GM18909 (cell line): ENCODE measurements around the gene IRF4.

Experiments used
- ATAC-seq: cut with Tn5 transposase; IDR thresholded peaks from one replicate; pipeline ENCODE4 v1.9.1; 2021; ENCODE audit warnings: mild to moderate bottlenecking; ENCODE audit not compliant: unreplicated experiment, poor library complexity

The IRF4 gene

DNA sequence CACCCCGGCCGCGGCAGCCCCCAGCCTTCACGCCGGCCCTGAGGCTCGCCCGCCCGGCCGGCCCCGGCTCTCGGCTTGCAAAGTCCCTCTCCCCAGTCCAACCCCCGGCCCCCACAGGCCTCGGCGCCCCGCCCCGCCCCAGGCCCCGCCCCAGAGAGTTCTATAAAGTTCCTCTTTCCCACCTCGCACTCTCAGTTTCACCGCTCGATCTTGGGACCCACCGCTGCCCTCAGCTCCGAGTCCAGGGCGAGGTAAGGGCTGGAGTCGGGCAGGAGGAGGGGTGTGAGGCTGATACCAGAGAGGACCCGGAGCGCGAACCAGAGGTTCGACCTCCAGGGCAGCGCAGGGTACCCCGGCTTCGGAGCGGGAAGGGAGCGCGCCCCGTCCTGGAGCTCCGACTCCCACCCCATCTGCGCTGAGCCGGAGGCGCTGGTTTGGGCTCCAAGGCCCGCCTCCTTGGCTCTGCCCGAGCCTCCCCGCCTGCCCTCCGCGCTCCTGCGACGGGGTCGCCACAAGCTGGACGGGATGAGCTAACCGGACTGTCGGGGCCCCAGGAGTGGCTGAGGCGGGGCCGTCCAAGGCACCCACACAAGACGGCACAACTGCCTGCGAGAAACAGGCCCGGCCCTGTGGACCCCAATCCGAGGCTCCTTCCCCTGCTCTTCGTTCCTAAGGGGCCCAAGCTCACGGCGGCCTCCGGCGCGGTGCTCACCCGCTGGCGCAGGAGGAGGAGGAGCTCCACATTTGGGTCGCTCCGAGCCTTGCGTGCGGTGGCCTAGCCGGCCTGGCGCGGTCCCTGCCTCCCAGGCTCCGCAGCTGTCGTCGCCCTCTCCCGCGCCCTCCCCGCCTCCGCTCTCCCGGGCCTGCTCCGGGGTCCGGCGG lies at the start of gene IRF4:
IRF4 (plus strand) TSS at position 194 of the 882 bp plus-strand sequence. CDS start 1,401 bp downstream, outside the sequence.
- ATAC-seq = peak; percentile 43

- ATAC-seq = peak; percentile 55
Observed at GRCh38 chr6:341914-342831, 49.4 kb upstream of the IRF4 start.

GRCh38 chr6:342832-343179 lies 48.7 kb upstream of the IRF4 start:
- no peak for ATAC-seq

DNA sequence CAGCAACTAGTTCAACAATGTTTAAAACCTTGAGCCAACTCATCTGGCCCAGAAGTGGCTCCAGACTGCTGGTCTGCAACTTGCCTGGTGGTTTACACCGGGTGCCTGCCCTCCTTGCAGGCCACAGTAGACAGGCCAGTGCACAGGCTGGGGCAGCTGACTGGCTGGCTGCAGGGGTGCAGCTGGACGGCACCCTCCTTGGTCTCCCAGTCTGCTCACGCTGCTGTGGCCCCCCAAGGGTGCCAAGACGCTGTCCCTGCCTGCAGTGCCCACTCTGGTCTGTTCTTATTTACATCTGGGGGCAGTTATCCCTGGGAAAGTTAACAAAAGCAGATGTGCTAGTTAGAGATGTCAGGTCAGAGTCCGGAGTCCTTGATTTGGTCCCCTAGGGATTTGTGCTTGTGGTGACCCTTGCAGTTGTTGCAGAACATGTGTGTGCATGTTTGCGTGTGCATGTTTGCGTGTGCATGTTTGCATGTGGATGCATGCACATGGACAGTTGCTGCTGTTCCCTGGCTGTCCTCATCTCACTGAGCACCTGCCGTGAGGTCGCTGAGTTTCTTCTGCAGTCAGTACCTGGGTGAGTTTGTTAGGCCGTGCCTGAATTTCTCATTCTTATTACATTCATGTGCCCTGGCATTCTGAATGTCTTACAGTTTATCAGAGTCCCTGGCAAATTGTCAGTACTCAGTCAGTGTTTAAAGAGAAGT lies 48.2 kb upstream of the IRF4 start:
- no peak for ATAC-seq

- ATAC-seq = no peak
Observed at GRCh38 chr6:343960-344815, 47.4 kb upstream of the IRF4 start.

DNA sequence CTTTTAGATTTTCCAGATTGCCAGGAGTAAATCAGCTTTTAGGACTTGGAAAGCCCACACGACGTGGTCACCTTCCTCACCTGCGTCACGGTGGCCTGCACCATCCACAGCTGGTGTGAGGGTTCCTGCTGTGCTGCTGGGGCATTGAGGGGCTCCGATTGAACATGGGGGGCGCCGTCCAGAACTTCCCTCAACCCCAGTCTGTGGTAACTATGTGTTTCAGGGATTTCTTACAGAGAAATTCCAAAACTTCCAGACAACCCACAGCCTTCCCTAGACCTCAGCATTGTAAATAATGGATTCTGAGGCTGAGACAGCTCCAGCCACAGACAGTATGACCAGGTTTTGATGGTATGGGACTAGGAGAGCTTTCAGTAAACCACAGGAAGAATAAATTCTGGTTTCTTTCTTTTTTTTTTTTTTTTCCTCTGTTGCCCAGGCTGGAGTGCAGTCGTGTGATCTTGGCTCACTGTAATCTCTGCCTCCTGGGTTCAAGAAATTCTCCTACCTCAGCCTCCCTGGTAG lies 46.7 kb upstream of the IRF4 start:
- ATAC-seq = no peak

- ATAC-seq = no peak
Observed at GRCh38 chr6:345747-346385, 45.7 kb upstream of the IRF4 start.

DNA sequence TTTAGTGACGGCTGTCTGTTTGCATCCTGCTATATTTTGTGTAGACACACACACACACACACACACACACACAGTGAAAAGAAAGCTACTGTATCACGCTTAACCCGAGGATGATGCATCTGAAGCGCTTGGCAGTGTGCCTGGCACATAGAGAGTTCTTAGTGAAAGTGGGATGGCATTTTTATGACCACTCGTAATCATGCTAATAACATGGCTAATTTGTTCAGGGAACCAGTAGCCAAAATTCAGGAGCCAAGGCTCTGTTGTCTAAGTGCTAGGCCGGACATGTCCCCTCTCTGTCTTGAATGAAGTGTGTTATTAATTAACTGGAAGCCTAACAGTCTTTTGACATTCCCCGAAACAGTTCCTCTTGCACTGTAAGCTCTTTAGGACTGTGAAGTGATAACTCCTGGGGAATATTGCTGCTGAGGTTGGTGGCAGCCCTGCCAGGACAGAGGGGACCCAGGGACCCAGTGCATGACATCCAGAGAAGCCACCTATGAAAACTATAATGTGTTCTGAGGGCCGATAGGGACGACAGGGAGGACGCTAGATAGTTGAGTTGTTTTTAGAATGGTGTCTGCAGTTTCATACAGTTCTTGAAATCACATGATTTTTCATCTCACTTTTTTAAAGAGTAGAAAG lies 45.0 kb upstream of the IRF4 start:
- ATAC-seq = no peak

GRCh38 chr6:347232-347631 lies 44.3 kb upstream of the IRF4 start:
- peak; percentile 79 for ATAC-seq

DNA sequence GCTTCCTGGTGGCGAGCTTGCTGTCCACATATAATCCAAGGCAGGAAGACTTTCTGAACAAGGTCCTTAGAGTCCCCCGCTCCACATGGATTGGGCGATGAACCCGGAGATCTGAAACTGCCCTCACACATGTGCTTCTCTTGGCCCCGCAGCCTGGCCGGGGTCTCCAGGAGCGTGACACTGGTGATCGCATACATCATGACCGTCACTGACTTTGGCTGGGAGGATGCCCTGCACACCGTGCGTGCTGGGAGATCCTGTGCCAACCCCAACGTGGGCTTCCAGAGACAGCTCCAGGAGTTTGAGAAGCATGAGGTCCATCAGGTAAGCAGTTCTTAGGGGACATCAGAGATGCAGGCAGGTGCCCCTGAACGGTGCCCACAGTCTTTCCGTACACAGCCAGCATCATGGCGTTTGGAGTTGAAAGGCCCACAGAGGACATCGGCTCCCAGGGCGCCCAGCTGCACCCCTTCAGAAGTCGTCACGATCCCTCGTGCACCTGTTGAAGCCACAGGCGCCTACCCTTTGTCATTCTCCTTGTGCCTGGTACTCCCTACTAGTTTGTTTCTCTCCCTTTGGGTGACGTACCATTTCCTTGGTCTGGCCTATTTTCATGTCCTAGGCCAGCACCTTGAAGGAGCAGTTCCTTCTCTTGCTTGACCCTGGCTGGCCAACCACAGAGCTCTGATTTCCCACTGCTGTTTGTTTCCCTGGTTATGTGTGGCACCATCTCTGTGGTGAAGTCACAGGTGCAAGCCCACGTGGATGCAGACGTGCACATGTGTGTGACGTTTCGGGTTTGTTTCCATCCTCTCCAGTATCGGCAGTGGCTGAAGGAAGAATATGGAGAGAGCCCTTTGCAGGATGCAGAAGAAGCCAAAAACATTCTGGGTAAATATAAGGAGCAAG lies 43.3 kb upstream of the IRF4 start:
- ATAC-seq = no peak

GRCh38 chr6:348860-349396 lies 42.6 kb upstream of the IRF4 start:
- ATAC-seq = no peak

DNA sequence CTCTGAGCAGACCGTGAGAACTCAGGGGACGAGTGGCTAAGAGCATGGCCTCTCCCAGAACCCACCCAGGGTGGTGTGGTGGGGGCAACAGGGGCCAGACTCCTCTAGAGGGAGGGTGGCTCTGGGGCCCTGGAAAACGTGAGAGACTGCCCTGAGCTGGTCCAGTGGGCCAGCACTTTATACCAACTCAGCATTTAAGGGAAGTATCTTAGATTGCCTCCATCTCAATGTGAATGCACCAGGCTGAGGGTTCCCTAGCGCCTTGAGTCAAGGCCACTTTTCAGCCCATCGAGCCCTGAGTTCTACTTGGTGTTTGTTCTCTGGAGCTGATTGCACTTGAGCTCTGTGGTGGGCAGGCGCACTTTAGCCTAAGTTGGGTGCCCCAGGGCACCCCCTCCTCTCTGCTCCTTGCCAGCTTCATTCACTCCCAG lies 42.0 kb upstream of the IRF4 start:
- ATAC-seq = no peak

- no peak for ATAC-seq
Observed at GRCh38 chr6:350371-350770, 41.2 kb upstream of the IRF4 start.

- no peak for ATAC-seq
Observed at GRCh38 chr6:351011-351866, 40.3 kb upstream of the IRF4 start.

- no peak for ATAC-seq
Observed at GRCh38 chr6:351867-352289, 39.7 kb upstream of the IRF4 start.

- no peak for ATAC-seq
Observed at GRCh38 chr6:352474-352873, 39.1 kb upstream of the IRF4 start.
